Mucosa of gallbladder (tissue), 1 donor: ENCODE data around the gene EHD2. TPM values are rescaled to one million over a fixed set of nuclear protein-coding genes. Genes with fewer than 3 reads are reported as not detected.
"Not testable (repeated sequence)": the region's sequence is repeated elsewhere in the genome, so short reads cannot be mapped to it uniquely, and the experiment has no call there.

ENCODE experiments used
- DNase-seq: peaks from one replicate; pipeline ENCODE4 v3.0.0-alpha.2; 2020; ENCODE audit warnings: low spot score
- total RNA-seq: library from RNA; stranded (reverse); gene quantifications from one replicate; pipeline ENCODE4 v1.2.1, GENCODE V29; 2021
- donor health status: DM: no; HTN: no; CAD: no.

EHD2 gene
- total RNA-seq, 1 donor from 2014 or later = 81.2 TPM

- not testable (repeated sequence) for DNase-seq
Observed at GRCh38 chr19:47714855-47715254, 1.6 kb downstream of the EHD2 start.

- no peak for DNase-seq
Observed at GRCh38 chr19:47716270-47716937, 3.2 kb downstream of the EHD2 start.

DNA sequence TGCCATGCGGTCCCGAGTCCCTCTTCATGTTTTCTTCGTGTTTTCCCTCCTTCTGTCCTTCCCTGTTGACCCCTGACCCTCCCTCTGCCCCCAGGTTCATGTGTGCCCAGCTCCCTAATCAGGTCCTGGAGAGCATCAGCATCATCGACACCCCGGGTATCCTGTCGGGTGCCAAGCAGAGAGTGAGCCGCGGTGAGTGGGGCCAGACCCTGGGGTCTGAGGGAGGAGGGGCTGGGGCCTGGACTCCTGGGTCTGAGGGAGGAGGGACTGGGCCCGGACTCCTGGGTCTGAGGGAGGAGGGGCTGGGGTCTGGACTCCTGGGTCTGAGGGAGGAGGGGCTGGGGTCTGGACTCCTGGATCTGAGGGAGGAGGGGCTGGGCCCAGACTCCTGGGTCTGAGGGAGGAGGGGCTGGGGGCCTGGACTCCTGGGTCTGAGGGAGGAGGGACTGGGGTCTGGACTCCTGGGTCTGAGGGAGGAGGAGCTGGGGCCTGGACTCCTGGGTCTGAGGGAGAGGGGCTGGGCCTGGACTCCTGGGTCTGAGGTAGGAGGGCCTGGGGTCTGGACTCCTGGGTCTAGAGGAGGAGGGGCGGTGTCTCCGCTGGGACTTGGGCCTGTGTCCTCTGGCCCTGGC is 5.3 kb downstream of the EHD2 start:
- DNase-seq = not testable (repeated sequence)

- DNase-seq = peak; percentile 87
Observed at GRCh38 chr19:47719047-47719859, 6.0 kb downstream of the EHD2 start.

GRCh38 chr19:47720669-47721422 is 7.6 kb downstream of the EHD2 start:
- DNase-seq = no peak

DNA sequence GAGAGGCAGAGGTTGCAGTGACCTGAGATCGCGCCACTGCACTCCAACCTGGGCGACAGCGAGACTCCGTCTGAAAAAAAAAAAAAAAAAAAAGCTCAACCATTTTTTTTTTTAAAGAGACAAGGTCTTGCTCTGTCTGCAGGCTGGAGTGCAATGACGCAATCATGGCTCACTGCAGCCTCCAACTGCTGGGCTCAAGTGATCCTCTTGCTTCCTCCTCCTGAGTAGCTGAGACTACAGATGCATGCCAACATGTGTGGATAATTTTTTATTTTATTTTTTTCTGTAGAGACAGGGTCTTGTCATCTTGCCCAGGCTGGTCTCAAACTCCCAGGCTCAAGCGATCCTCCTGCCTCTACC is 10.3 kb downstream of the EHD2 start:
- DNase-seq = peak; percentile 68

DNA sequence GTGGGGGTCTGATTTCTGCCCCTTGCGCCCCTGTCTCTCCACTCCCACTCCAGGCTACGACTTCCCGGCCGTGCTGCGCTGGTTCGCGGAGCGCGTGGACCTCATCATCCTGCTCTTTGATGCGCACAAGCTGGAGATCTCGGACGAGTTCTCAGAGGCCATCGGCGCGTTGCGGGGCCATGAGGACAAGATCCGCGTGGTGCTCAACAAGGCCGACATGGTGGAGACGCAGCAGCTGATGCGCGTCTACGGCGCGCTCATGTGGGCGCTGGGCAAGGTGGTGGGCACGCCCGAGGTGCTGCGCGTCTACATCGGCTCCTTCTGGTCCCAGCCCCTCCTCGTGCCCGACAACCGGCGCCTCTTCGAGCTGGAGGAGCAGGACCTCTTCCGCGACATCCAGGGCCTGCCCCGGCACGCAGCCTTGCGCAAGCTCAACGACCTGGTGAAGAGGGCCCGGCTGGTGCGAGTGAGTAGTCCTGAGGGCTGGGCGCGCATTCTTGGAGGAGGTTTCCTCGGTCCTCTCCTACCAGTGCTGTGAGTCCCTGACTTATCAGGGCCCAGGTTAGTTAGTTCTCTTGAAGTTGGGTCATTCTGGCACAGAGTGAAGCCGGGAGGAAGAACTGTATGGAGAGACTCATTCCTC is 12.7 kb downstream of the EHD2 start:
- DNase-seq = no peak

- DNase-seq = no peak
Observed at GRCh38 chr19:47726467-47726866, 13.2 kb downstream of the EHD2 start.

DNA sequence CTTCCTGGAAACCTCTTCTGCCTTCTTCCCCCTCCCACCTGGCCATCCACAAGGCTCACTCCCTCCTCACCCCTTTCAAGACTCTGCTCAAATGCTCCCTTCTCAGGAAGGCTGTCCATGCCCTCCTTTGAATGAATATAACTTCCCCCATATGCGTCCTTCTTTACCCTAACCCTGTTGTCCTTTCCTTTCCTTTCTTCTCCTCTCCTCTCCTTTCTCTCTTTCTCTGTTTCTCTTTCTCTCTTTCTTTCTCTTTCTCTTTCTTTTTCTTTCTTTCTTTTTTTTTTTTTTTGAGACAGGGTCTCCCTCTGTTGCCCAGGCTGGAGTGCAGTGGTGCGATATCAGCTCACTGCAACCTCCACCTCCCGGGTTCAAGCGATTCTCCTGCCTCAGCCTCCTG is 15.1 kb downstream of the EHD2 start:
- DNase-seq = not testable (repeated sequence)

DNA sequence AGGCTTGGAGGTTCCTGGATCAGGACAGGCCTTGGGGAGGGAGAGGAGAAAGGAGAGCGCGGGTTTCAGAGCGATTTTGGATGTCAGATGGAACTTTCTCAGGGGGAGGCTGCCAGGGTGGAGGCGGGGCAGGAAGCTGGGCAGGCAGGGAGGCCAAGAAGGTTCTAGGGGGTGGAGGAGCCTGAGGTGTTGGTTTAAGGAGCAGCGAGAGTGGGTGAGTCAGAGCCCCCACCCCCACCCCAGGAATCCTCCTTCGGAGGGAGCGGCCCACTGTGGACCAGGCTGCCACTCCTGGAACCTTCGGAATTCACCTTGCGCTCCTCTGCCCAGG is 16.2 kb downstream of the EHD2 start:
- DNase-seq = peak; percentile 58

- DNase-seq = peak; percentile 63
Observed at GRCh38 chr19:47729799-47730520, 16.7 kb downstream of the EHD2 start.

DNA sequence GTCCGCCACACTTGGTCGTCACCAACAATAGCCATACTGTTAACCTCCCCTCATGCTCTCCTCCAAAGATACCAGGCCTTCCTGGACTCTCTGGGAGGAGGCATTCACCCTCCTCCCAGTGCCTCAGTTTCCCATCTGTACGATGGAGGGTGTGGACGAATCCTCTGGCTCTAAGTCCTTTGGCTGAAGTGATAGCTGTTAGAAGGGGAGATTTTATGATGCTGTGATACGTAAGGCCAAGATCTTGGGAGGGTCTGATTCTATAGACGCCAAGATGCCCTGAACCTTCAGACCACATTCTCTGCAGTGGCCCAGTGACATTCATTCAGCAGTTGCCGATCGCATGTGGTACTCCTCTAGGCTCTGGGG is 17.3 kb downstream of the EHD2 start:
- no peak for DNase-seq

DNA sequence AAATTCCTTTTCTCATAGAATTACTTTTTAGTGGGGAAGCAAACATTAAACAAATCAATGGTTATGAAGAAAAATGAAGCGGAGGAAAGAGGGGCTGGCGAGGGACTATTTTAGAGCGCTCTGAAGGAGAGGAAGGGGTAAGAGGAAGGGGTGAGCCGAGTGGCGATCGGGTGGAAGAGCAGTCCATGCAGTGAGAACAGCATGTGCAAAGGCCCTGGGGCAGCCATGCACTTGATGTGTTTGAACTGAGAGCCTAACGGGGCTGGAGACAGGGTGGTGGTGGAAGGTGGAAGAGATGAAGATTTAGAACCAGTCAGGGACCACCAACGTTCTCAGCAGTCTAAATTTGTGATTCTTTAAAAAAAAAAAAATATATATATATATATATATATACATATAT is 17.7 kb downstream of the EHD2 start:
- DNase-seq = no peak

GRCh38 chr19:47735131-47735530 is 21.9 kb downstream of the EHD2 start:
- DNase-seq = no peak

GRCh38 chr19:47740866-47741519 is 27.8 kb downstream of the EHD2 start:
- DNase-seq = no peak

DNA sequence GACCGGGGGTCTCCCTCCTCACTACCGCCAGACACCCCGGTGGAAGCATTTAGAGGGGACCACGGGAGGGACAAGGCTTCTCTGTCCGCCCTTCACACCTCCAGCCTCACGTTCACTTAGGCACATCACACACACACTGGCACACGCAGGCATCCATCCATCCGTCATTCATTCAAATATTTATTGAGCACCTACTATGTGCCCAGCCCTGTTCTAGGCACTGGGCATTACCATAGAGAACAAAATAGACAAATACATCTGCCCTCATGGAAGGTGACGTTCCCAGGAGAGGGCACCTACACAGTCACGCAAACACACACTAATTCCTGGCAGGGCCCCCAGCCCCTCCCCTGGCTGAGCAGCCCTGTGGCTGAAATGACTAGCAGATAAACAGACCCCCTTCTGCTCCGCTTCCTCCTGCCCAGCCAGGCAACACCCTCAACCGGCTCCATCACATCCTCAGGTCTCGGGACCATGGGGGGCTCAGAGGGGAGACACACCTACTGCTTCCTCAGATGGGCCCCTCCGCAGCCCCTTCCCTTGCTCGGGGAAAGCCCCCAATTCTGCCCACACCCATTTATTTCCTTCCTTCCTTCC is 28.4 kb downstream of the EHD2 start:
- no peak for DNase-seq

DNA sequence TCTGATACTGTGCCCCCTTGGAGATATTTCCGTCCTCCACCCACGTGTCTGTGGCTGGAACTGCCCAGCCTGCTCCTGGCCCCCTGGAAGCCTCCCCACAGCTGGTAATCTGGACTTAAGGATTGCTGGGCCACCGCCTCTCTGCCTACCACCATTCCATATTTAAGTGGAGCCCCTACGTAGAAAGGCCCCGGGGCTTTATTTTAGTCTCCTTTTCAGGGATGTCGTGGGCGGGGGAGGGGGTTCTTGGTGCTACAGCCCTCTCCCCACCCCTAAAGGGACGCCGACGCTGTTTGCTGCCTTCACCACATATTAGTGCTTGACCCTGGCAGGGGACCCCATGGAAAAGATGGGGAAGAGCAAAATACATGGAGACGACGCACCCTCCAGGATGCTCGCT is 29.4 kb downstream of the EHD2 start:
- no peak for DNase-seq

DNA sequence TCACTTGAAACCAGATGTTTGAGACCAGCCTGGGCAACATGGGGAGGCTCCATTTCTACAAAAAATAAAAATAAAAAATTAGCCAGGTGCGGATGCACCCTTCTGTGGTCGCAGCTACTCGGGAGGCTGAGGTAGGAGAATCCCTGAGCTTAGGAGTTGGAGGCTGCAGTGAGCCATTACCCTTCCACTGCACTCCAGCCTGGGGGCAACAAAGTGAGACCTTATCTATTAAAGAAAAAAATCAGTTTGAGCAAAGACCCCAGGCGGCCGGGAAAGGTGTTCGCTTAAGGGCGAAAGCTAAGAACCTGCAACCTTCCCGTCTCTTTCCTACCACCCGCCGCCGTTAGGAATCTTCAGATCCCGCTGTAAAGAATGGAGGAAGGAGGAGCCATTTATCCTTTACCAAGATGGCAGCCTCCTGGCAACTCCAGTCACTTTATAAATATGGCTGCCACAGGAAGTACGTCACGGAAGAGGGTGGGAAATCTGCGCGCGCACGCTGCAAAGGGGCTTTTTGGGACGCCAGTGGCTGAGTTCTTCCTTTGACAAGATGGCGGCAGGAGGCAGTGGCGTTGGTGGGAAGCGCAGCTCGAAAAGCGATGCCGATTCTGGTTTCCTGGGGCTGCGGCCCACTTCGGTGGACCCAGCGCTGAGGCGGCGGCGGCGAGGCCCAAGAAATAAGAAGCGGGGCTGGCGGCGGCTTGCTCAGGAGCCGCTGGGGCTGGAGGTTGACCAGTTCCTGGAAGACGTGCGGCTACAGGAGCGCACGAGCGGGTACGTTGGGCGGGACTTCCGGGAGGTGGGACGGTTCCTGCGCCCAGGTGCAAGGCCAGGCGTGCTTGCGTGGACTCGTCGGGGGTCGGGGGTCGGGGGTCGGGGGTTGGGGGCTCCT is 32.0 kb downstream of the EHD2 start, which contains the start of gene NOP53:
Gene NOP53 (plus strand): TSS at position 537 of the 892 bp plus-strand sequence. CDS start 14 bp downstream, at position 551.
- peak; percentile 98 for DNase-seq

GRCh38 chr19:47746129-47746528 is 32.9 kb downstream of the EHD2 start:
- not testable (repeated sequence) for DNase-seq
